HL-60/S4 treated with phorbol 12-myristate 13-acetate at 8.2 ng/mL for 4 days and 3 days (cell line): ENCODE data around the gene FREM1.
"Not testable (repeated sequence)": the region's sequence is repeated elsewhere in the genome, so short reads cannot be mapped to it uniquely, and the experiment has no call there.

Experiments
- in situ Hi-C: fragments of 300-500 bp; cut with MboI; formaldehyde crosslinking; loops from 2 replicates; pipeline ENCODE4 v1.15.0; 2022; ENCODE audit warnings: low sequenced_read_pairs

FREM1 gene

DNA sequence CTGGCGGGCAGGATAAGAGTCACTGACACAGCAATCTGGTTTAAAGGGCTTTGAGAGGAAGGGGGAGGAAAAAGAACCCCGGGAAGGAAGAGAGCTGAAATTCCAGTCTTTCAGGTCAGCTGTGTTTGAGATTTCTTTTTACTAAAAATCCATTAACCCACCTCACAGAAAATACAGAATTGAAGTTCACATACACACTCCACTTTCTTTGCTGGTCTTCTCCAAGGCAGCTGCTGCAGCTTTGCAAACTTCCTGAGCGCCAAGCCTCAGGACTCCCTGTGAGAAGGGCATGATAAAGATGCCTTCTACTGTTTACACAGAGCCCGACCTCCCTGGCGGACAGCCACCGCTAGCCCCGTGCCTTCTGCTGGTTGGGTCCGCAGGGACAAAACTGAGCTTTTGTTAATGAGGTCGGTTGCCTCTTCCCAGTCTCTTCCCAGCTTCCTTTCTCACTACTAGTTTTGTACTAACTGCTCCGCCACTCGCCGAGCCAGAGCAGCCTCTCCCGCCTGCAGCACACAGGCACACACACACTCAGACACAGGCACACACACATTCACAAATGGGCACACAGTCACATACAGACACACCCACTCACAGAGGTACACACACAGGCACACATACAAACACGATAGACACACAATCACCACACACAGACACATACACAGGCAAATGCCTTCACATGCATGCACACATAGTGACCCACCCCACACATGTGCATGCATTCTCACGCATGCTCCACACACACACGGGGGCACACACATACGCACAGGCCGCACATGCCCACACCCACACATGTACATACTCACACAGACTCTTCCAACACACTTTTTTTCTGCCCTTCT, at the start of gene FREM1:
Gene FREM1 (minus strand): TSS at position 468 of the 845 bp plus-strand sequence. CDS start 41,451 bp downstream, outside the sequence.
- in situ Hi-C loops: no loop called here

- in situ Hi-C loops: no loop called here
These were observed 48.8 kb upstream of the FREM1 start for GRCh38 chr9:14958989-14959388.

- in situ Hi-C loops: no loop called here
These were observed 46.9 kb upstream of the FREM1 start for GRCh38 chr9:14957109-14957508.

DNA sequence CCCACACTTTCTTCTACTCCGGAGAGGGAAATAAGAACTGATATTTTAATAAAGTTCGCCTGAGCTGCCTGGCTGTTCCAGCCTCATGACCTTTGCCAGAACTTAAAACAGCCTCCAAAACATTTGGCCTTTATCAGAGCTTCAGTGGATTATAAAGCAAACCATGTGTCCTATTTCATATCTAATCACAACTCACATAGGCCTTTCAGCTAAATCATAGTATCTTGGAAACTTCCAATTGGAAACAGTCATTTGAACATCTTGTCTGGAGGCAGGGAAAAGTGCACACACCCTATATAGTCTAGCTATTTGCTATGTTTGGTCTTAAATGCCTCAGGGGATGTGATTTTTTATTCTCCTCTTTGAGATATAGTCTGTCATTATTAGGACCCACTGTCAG, 46.0 kb upstream of the FREM1 start:
- in situ Hi-C loops: no loop called here

- in situ Hi-C loops: no loop called here
These were observed 35.1 kb upstream of the FREM1 start for GRCh38 chr9:14945351-14945750.

DNA sequence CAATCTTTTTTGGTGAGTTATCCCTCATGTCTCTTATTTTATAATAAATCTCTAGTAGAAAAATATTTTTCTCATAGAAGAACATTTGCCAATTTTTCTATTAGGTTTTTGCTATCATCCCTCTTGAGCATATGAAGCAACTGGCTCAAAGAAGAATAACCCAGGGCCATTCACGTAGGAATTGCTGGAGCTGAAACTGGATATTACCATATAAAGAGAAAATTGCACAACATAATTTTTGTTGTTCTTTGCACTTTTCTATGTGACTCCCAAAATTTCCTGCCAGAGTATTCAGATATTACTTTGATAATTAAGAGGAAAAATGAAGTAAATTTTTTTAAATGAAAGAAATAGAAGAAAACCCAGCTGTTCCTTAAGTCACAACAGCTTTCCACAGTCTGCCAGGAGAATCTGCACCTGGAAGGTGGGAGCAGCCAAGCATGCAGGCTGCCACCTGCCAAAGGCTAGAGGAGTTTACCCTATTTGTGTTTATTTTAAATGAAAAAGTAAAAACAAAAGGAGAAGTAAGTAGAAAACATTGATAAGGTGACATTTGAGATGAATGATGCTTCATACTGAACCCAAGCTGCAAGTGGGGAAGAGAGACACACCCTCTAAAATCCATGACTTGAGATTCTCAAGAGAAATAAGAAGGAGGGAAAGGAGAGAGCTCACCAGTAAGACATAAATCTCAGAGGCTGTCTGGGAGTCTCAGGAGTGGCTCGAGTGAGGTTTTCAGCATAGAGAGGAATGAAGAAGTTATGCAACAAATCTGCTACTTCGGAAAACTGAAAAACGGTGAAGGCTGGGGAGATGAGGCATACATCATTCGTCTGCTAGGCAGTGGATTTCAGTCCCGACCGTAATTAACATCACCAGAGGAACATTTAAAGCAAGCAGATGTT, 31.5 kb upstream of the FREM1 start:
- in situ Hi-C loops: no loop called here

GRCh38 chr9:14939378-14939777, 29.1 kb upstream of the FREM1 start:
- in situ Hi-C loops: no loop called here

- in situ Hi-C loops: no loop called here
These were observed 27.0 kb upstream of the FREM1 start for GRCh38 chr9:14937216-14937615.

GRCh38 chr9:14936491-14936890, 26.3 kb upstream of the FREM1 start:
- in situ Hi-C loops: no loop called here

- in situ Hi-C loops: no loop called here
These were observed 25.7 kb upstream of the FREM1 start for GRCh38 chr9:14935964-14936363.

DNA sequence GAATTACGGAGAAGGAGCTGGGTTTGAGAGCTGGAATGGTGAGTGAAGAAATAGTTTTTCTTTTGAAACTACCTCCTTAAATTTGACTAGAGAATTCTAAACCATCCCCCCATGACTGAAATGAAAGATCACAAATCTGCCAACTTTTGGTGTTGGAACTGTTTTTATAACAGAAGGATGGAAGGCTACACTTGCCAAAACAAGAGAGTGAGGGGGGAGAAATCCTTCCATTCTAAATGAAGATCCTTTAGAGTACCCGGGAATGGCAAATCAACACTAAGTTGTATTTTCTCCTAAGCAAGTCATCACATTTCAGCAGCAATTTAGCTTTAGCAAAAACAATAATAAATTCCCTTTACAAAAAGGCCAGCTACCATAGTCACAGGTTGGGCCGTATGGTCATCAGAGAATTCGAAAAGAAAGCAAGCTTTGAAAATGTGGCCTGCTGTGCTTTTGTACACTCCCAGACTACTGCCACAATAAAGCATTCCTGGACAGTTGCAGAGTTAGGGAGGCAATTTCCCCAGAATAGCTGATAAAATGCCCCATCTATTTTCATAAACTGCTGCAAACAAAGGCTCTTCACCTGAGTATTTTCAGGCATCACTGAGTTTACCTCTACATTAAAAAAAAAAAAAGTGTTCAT, 25.0 kb upstream of the FREM1 start:
- in situ Hi-C loops: no loop called here

DNA sequence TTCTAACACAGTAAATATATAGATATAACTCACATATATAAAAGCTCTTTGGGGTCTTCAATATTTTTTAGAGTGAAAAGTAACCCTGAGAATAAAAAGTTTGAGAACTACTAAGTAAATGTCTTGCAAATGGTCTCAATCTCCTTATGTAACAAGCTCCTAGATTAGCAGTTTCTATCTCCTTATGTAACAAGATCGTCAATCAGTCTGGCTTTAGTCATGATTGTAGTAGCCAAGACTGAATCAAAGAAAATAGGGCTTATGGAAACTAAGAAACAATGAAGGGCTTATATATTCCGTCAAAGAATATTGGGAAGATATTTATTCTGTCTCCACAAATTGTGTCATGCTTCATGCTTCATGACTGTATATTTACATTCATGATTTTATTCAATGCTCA, 22.4 kb upstream of the FREM1 start:
- in situ Hi-C loops: no loop called here

GRCh38 chr9:14932231-14932630, 22.0 kb upstream of the FREM1 start:
- in situ Hi-C loops: no loop called here

DNA sequence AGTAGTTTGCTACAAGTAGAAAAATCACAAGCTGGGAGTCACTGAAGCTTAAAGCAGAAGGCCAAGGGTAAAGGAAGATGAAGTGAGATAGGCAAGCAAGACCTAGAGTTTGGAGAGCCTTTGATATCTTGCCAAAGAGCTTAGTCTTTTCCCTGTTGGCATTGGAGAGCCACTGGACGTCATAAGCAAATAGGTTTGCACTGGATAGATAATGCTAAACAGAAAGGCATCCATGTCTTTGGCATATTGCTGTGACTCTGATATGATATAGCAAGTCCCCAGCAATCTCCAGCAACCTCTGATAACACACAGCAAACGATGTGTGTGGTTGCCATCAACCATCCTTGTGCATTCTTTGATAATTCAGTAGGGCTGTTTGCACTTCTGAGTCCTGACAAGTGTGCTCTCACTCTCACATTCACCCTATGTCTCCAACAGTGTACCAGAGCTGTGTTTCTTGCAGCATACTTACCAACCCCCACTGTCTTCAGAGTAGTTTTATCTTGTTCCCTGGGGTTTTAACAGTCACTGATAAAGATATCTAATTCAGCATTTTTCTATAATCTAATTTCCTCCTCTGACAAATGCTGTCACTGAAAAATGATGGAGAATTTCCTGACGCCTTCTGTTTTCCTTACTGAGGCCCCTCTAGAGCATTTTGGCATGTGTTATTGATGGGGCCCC, 16.9 kb upstream of the FREM1 start:
- in situ Hi-C loops: no loop called here

- in situ Hi-C loops: no loop called here
These were observed 14.3 kb upstream of the FREM1 start for GRCh38 chr9:14924230-14925219.

GRCh38 chr9:14923701-14924100, 13.5 kb upstream of the FREM1 start:
- in situ Hi-C loops: no loop called here

GRCh38 chr9:14920805-14921204, 10.6 kb upstream of the FREM1 start:
- in situ Hi-C loops: not testable (repeated sequence)

DNA sequence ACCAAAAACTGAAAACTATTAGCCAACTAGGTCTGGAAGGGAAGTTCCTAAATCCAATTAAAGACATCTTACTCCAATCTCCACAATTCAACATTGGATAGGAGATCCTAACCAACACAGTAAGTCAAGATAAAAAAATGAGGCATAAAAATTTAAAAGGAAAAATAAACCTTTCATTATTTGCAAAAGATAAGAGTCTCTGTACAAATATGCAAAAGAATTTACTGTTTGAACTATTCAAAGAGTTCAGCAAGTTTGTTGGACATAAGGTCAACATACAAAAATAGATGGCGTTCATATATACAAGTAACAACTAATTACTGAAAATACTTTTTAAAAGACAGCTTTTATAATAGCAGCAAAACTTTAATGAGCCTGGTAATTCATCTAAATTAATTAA, 3.1 kb upstream of the FREM1 start:
- in situ Hi-C loops: no loop called here

DNA sequence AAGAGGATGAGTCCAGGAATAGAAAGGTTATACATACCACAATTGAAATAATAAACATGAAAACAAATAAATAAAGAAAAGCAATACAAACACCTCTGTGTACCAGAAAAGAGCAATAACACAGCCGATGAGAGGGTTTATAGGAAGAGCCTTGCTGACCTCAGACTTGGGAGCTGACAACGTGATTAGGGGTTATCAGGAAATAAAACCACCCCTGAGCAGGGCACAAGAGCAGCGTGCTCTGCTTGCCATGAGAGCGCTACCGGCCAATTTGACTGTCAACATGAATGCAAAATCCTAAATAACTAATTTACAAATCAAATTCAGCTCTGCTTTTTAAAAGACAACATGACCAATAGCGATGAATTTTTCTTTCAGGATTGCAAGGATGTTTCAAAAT, 2.6 kb upstream of the FREM1 start:
- in situ Hi-C loops: no loop called here

DNA sequence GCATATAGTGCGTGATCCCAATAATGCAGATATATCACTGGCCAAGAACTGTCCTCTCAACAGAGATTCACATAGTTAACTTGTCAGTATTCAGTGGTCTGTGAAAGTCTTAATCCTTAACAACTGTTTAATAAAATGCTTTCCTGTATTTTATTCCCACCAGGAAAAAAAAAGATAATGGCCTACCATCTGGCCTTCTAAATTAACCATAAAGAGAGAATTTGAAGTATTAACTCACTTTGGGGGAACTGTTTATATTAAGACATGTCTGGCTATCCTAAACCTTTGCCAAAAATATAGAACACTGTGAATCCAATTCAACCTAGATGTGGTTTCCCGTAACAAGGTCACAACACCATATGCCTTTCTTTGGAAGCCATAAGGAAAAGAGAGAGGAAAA, 818 bp upstream of the FREM1 start:
- in situ Hi-C loops: no loop called here
